Limb (tissue), 2 donors: ENCODE results near the gene ADO.

Source experiments
- DNase-seq, 2 donors: peaks; one replicate each; pipeline ENCODE4 v3.0.0-alpha.2; 2016; ENCODE audit errors: extremely low spot score in 2 of 2

The ADO gene

GRCh38 chr10:62817766-62818425 lies 13.4 kb downstream of the ADO start:
- peak; percentile 59 to 82 for DNase-seq

GRCh38 chr10:62818426-62819011 lies 14.0 kb downstream of the ADO start:
- DNase-seq: peak in 1 of 2 donors; percentile 68

DNA sequence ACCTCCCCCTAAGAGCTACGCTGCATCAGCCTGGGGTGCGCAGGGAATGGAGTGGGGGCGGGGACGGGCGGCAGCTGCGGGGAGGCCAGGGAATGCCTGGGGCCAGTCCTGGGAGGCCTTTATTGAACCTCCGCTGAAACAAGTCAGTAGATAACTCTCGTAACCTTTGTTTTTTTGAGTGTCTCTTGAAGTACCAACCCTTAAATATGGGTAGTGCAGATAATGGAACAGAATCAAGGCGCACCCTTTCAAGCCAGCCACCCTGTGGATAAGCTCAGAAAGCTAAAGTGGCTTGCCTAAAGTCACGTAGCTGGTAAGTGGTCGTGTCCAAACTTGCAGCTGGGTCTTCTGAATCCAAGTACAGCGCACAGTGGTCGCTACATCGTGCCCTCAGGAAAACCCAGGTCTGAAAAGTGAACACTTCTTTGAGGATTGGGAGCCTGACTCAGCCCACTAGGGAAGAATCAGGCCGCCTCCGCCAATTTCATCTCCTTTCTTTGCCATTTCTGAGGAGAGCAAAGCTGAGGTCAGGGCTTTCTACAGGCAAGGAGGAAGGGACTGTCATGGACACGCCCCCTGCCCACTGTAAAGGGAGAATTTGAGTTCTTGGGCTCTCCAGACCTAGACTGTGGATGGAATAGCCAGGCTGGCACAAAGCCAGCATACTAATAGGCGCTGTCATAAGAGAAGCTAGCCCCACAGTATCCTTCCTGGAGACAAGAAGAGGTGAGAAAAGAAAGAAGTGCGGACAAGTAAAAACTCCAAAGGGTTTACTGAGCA lies 14.8 kb downstream of the ADO start:
- DNase-seq: peak in 1 of 2 donors; percentile 37

DNA sequence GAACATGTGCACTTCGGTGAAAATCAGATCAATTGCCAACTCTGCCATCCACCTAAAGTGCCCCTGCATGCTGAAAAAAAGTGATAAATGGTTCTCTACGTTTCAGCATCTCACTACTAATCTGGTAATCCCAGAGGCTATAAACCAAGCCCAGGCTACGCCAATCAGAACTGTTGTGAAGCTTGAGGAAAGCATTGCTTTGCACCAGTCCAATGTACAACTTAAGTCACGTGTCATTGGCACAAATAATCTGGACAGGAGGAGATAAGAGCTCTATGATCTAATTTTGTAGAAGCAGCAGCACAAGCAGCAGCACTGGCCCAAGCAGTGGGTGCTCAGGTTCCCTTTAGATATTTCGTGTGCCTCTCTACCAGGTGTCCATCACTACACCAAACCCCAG lies 16.1 kb downstream of the ADO start:
- no peak for DNase-seq

DNA sequence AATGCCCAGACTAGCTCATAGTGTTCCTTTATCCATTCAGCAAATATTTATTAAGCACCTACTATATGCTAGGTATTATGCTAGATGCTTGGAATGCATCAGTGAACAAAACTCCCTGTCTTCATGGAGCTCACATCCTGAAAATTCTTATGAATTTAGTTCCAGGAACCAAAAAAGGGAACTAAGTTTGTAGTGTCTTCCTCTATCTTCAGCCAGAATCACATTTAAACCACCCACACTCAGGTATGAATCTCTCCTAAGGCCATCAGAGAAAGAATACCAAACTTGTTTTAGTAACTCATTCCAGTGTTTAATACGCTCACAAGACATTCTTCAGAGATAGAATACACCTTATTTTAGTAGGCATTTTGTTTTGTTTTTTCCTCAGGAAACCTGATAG lies 21.8 kb downstream of the ADO start:
- no peak for DNase-seq

GRCh38 chr10:62829622-62830021 lies 25.1 kb downstream of the ADO start:
- DNase-seq: no peak

GRCh38 chr10:62830679-62831078 lies 26.2 kb downstream of the ADO start:
- DNase-seq: no peak

DNA sequence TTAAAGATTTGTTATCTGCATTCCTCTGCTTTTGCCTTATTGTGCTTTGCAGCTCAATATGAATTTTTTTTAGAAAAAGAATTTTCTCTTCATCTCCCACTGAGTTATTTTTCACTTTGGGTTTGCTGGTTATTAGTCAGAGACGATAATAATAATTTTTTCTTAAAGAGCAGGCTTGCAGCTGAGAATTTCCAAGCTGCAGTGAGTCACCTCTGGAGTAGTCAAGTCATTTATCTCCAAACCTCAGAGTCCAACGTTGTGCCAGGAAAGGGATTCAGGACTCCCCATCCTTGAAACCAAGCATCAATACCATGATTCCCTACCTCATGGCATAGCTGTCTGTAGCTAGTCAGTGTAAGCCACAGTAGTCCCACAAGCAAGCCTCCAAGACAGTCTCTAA lies 26.8 kb downstream of the ADO start:
- no peak for DNase-seq

GRCh38 chr10:62839590-62839989 lies 35.1 kb downstream of the ADO start:
- no peak for DNase-seq

DNA sequence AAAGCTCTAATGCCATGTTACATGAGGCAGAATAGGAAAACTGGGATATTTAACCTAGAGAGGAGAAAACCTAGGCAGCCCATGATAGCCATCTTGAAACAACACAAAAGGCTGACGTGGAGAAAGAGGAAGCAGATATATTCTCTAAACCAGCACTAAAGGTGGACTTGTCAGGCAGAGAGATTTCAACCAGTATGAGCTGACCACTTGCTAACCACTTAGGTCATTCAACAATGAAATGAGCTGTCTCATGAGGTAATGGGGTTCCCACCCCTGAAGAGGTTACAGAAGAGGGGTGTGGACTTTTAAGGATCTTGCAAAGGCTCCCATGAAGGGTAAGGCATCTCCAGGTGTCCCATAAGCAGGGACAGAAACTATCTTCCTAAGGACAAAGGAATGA lies 38.5 kb downstream of the ADO start:
- DNase-seq: no peak

- no peak for DNase-seq
Measured at GRCh38 chr10:62843600-62843999, 39.1 kb downstream of the ADO start.

GRCh38 chr10:62844280-62845011 lies 39.9 kb downstream of the ADO start:
- DNase-seq: no peak

DNA sequence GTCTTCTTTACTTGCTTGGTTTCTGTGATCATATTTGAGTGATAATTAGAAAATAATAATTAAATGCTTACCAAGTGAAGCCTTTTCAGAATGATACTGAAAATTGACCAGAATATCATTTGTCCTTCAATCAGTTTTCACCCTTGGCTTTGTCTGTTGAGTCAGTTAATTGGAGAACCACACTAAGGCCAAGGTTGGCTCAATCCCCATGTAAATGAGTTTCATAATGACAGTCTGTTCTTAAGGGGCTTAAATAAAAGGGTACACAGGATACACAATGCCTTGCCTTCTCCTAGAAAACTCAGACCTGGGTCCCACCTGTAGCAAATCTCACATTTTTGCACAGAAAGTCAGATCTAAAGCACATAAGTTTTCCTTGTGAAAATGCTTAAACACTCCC lies 42.9 kb downstream of the ADO start:
- no peak for DNase-seq

DNA sequence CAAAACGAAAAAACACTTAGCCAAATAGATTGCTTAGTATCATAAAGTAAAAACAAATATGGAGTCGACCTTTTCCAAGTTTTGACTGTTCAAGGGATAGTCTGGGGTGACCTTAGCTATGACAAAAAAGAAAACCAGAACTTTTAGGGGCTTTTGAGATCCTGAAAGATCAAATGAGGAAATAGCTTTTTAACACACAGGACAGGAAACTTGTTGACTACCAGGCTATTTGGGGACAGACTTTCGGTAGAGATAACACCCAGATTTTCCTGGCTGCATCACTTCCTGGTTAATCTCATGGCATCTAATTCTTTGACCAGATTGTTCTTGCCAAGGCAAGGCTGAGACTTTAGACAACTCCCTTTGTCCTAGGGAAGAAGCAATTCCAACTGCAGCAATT lies 46.1 kb downstream of the ADO start:
- DNase-seq: no peak

- no peak for DNase-seq
Measured at GRCh38 chr10:62851442-62851841, 46.9 kb downstream of the ADO start.

- DNase-seq: no peak
Measured at GRCh38 chr10:62852961-62853702, 48.6 kb downstream of the ADO start.

- no peak for DNase-seq
Measured at GRCh38 chr10:62853710-62854109, 49.2 kb downstream of the ADO start.

DNA sequence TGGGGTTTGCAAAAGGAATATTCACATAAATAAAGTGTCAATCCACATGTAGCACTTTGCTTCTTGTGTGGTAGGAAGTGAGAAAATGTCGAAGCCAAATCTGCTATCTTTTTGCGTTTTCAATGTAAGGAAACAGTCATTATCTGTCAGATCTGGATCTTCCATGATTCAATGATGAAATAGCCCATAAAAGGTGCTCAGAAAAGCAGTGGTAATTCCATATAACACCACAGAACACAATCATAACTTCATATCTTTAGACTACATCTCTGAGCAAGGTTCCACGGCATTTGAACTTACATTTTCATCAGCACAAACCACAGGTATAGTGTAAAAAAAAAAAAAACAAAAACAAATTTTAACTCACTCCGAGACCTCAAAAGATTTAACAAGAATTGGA lies 51.5 kb downstream of the ADO start:
- no peak for DNase-seq
